HEK293 (cell line): ENCODE results near the gene BSDC1.

Source experiments
- KLF16 ChIP-seq: fragments of 450-650 bp; formaldehyde crosslinking; IDR thresholded peaks from 2 replicates; pipeline ENCODE4 v1.5.1; 2017; ENCODE audit warnings: missing biosample characterization, missing genetic modification characterization
- SALL2 ChIP-seq: fragments of 450-650 bp; formaldehyde crosslinking; IDR thresholded peaks from 2 replicates; pipeline ENCODE4 v1.5.0; 2017; ENCODE audit warnings: missing biosample characterization, mild to moderate bottlenecking, missing genetic modification characterization, borderline replicate concordance
- ZFP69B ChIP-seq: fragments of 450-650 bp; formaldehyde crosslinking; IDR thresholded peaks from 2 replicates; pipeline ENCODE4 v1.5.1; 2016; ENCODE audit warnings: missing biosample characterization, missing genetic modification characterization
- ZNF112 ChIP-seq: fragments of 450-650 bp; formaldehyde crosslinking; IDR thresholded peaks from 2 replicates; pipeline ENCODE4 v1.5.0; 2017; ENCODE audit warnings: missing biosample characterization, missing genetic modification characterization
- ZNF138 ChIP-seq: fragments of 450-650 bp; formaldehyde crosslinking; IDR thresholded peaks from 2 replicates; pipeline ENCODE4 v1.5.1; 2016; ENCODE audit warnings: missing biosample characterization, missing genetic modification characterization, borderline replicate concordance
- ZNF155 ChIP-seq: fragments of 450-650 bp; formaldehyde crosslinking; IDR thresholded peaks from 2 replicates; pipeline ENCODE4 v1.5.1; 2016; ENCODE audit warnings: missing biosample characterization, missing genetic modification characterization
- ZNF2 ChIP-seq: fragments of 450-650 bp; formaldehyde crosslinking; IDR thresholded peaks from 2 replicates; pipeline ENCODE4 v1.5.1; 2016; ENCODE audit warnings: missing biosample characterization, missing genetic modification characterization
- ZNF211 ChIP-seq: fragments of 450-650 bp; formaldehyde crosslinking; IDR thresholded peaks from 2 replicates; pipeline ENCODE4 v1.5.1; 2016; ENCODE audit warnings: low read depth, missing biosample characterization, missing genetic modification characterization
- ZNF248 ChIP-seq: fragments of 450-650 bp; formaldehyde crosslinking; IDR thresholded peaks from 2 replicates; pipeline ENCODE4 v1.5.1; 2017; ENCODE audit warnings: missing biosample characterization, missing genetic modification characterization
- ZNF302 ChIP-seq: fragments of 450-650 bp; formaldehyde crosslinking; IDR thresholded peaks from 2 replicates; pipeline ENCODE4 v1.5.1; 2016; ENCODE audit warnings: missing biosample characterization, missing genetic modification characterization, low read depth
- ZNF335 ChIP-seq: fragments of 450-650 bp; formaldehyde crosslinking; conservative IDR thresholded peaks from 2 replicates; pipeline ENCODE4 v1.5.1; 2016; ENCODE audit warnings: missing biosample characterization, missing genetic modification characterization
- ZNF394 ChIP-seq: fragments of 450-650 bp; formaldehyde crosslinking; IDR thresholded peaks from 2 replicates; pipeline ENCODE4 v1.5.1; 2016; ENCODE audit warnings: missing biosample characterization, missing genetic modification characterization, mild to moderate bottlenecking, moderate library complexity, borderline replicate concordance
- ZNF548 ChIP-seq: fragments of 450-650 bp; formaldehyde crosslinking; IDR thresholded peaks from 2 replicates; pipeline ENCODE4 v1.5.1; 2016; ENCODE audit warnings: missing biosample characterization, missing genetic modification characterization
- ZNF621 ChIP-seq: fragments of 450-650 bp; formaldehyde crosslinking; IDR thresholded peaks from 2 replicates; pipeline ENCODE4 v1.5.1; 2017; ENCODE audit warnings: missing biosample characterization, missing genetic modification characterization
- ZNF624 ChIP-seq: fragments of 450-650 bp; formaldehyde crosslinking; IDR thresholded peaks from 2 replicates; pipeline ENCODE4 v1.5.1; 2017; ENCODE audit warnings: missing biosample characterization, missing genetic modification characterization
- ZNF701 ChIP-seq: fragments of 450-650 bp; formaldehyde crosslinking; IDR thresholded peaks from 2 replicates; pipeline ENCODE4 v1.5.1; 2016; ENCODE audit warnings: missing biosample characterization, missing genetic modification characterization
- ZNF76 ChIP-seq: fragments of 450-650 bp; formaldehyde crosslinking; IDR thresholded peaks from 2 replicates; pipeline ENCODE4; 2016; ENCODE audit warnings: low read depth, missing biosample characterization, missing genetic modification characterization, borderline replicate concordance
- ZNF837 ChIP-seq: fragments of 450-650 bp; formaldehyde crosslinking; IDR thresholded peaks from 2 replicates; pipeline ENCODE4 v1.5.1; 2016; ENCODE audit warnings: missing biosample characterization, missing genetic modification characterization
- ZSCAN16 ChIP-seq: fragments of 450-650 bp; formaldehyde crosslinking; IDR thresholded peaks from 2 replicates; pipeline ENCODE4 v1.5.1; 2016; ENCODE audit warnings: missing biosample characterization, missing genetic modification characterization
- TF ChIP-seq, protein P1 (sequence below): sonication (generic); formaldehyde crosslinking; IDR thresholded peaks from 2 replicates; pipeline ENCODE4 v1.8.1; 2022; ENCODE audit warnings: mild to moderate bottlenecking, moderate library complexity, missing genetic modification reagents
- TF ChIP-seq, protein P2 (sequence below): fragments of 450-650 bp; formaldehyde crosslinking; IDR thresholded peaks from 2 replicates; pipeline ENCODE4 v1.5.1; 2016; ENCODE audit warnings: missing biosample characterization, missing genetic modification characterization, low read depth
- TF ChIP-seq, protein P3 (sequence below): fragments of 450-650 bp; formaldehyde crosslinking; IDR thresholded peaks from 2 replicates; pipeline ENCODE4 v1.5.1; 2016; ENCODE audit warnings: missing biosample characterization, missing genetic modification characterization
- TF ChIP-seq, protein P4 (sequence below): fragments of 450-650 bp; formaldehyde crosslinking; IDR thresholded peaks from 2 replicates; pipeline ENCODE4 v1.5.1; 2017; ENCODE audit warnings: missing biosample characterization, missing genetic modification characterization
- TF ChIP-seq, protein P5 (sequence below): fragments of 450-650 bp; IDR thresholded peaks from 2 replicates; pipeline ENCODE4 v1.5.1; 2018; ENCODE audit warnings: missing biosample characterization, missing genetic modification characterization
- TF ChIP-seq, protein P6 (sequence below): fragments of 450-650 bp; formaldehyde crosslinking; conservative IDR thresholded peaks from 2 replicates; pipeline ENCODE4 v1.5.1; 2016; ENCODE audit warnings: low read depth, missing biosample characterization, missing genetic modification characterization

The BSDC1 gene

DNA sequence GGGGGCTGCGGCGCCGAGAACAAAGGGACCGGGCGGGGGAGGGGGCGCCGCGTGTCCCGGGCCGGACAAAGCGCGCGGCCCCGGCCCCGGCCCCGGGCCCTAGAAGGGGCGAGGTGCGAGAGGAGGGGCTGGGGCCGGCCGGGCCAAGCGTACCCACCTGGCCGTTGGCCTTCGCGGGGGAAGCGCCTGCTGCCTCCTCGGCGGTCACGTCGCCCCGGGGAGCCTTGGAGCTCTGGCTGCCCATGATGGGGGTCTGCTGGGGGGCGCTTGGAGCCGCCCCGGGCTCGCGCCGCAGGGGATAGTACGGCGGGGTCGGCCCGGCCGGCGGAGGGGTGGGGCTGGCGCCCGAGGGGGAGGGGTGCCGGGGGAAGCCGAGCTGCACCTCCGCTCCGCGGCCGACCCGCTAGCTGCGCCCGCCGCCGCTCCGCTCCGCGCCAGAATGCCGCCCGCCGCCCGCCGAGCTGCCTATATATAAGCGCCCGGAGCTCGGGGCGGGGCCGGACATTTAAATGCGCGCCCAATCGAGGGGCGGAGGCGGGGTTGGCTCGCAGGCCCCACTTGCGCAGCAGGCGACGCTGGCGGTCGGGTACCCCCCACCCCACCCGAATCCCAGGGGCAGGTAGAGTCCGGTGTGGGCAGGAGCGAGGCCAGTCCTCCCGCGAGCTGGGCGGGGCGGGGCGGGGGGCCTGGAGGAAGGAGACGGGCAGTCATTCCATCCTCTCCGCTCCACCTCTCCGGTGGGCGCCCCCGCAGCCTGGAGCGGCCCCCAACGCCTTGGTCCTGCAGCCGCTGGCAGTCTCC lies 58.3 kb downstream of the BSDC1 start, which contains the start of gene MARCKSL1 (continued):
- no peak for TF ChIP-seq ZNF302 (tag by site-specific recombination)
- no peak for TF ChIP-seq ZNF837 (tag by site-specific recombination)
- no peak for TF ChIP-seq ZNF624 (tag by site-specific recombination)
- TF ChIP-seq SALL2: no peak
- TF ChIP-seq ZNF335 (tag by site-specific recombination): peak; percentile 85
- TF ChIP-seq ZNF155 (tag by site-specific recombination): no peak
- no peak; the same call in 1 of the 2 replicates for TF ChIP-seq KLF16 (tag by site-specific recombination)
- TF ChIP-seq ZNF394 (tag by site-specific recombination): no peak
- TF ChIP-seq ZNF248: no peak
- TF ChIP-seq ZNF211 (tag by site-specific recombination): no peak
- TF ChIP-seq, protein P1, sequence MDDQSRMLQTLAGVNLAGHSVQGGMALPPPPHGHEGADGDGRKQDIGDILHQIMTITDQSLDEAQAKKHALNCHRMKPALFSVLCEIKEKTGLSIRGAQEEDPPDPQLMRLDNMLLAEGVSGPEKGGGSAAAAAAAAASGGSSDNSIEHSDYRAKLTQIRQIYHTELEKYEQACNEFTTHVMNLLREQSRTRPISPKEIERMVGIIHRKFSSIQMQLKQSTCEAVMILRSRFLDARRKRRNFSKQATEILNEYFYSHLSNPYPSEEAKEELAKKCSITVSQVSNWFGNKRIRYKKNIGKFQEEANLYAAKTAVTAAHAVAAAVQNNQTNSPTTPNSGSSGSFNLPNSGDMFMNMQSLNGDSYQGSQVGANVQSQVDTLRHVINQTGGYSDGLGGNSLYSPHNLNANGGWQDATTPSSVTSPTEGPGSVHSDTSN: 0 out of 2 replicates have a peak, but pooled peaks have one; percentile 7
- TF ChIP-seq, protein P2, sequence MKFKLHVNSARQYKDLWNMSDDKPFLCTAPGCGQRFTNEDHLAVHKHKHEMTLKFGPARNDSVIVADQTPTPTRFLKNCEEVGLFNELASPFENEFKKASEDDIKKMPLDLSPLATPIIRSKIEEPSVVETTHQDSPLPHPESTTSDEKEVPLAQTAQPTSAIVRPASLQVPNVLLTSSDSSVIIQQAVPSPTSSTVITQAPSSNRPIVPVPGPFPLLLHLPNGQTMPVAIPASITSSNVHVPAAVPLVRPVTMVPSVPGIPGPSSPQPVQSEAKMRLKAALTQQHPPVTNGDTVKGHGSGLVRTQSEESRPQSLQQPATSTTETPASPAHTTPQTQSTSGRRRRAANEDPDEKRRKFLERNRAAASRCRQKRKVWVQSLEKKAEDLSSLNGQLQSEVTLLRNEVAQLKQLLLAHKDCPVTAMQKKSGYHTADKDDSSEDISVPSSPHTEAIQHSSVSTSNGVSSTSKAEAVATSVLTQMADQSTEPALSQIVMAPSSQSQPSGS: no peak
- TF ChIP-seq, protein P3, sequence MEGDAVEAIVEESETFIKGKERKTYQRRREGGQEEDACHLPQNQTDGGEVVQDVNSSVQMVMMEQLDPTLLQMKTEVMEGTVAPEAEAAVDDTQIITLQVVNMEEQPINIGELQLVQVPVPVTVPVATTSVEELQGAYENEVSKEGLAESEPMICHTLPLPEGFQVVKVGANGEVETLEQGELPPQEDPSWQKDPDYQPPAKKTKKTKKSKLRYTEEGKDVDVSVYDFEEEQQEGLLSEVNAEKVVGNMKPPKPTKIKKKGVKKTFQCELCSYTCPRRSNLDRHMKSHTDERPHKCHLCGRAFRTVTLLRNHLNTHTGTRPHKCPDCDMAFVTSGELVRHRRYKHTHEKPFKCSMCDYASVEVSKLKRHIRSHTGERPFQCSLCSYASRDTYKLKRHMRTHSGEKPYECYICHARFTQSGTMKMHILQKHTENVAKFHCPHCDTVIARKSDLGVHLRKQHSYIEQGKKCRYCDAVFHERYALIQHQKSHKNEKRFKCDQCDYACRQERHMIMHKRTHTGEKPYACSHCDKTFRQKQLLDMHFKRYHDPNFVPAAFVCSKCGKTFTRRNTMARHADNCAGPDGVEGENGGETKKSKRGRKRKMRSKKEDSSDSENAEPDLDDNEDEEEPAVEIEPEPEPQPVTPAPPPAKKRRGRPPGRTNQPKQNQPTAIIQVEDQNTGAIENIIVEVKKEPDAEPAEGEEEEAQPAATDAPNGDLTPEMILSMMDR (tag by site-specific recombination): no peak
- TF ChIP-seq ZNF701: no peak
- no peak for TF ChIP-seq ZNF138 (tag by site-specific recombination)
- no peak for TF ChIP-seq ZFP69B (tag by site-specific recombination)
- TF ChIP-seq ZSCAN16 (tag by site-specific recombination): no peak
- TF ChIP-seq, protein P4, sequence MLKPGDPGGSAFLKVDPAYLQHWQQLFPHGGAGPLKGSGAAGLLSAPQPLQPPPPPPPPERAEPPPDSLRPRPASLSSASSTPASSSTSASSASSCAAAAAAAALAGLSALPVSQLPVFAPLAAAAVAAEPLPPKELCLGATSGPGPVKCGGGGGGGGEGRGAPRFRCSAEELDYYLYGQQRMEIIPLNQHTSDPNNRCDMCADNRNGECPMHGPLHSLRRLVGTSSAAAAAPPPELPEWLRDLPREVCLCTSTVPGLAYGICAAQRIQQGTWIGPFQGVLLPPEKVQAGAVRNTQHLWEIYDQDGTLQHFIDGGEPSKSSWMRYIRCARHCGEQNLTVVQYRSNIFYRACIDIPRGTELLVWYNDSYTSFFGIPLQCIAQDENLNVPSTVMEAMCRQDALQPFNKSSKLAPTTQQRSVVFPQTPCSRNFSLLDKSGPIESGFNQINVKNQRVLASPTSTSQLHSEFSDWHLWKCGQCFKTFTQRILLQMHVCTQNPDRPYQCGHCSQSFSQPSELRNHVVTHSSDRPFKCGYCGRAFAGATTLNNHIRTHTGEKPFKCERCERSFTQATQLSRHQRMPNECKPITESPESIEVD (tag by site-specific recombination): no peak
- TF ChIP-seq ZNF76: no peak
- TF ChIP-seq ZNF112 (tag by site-specific recombination): no peak
- TF ChIP-seq ZNF2 (tag by site-specific recombination): no peak
- TF ChIP-seq, protein P5, sequence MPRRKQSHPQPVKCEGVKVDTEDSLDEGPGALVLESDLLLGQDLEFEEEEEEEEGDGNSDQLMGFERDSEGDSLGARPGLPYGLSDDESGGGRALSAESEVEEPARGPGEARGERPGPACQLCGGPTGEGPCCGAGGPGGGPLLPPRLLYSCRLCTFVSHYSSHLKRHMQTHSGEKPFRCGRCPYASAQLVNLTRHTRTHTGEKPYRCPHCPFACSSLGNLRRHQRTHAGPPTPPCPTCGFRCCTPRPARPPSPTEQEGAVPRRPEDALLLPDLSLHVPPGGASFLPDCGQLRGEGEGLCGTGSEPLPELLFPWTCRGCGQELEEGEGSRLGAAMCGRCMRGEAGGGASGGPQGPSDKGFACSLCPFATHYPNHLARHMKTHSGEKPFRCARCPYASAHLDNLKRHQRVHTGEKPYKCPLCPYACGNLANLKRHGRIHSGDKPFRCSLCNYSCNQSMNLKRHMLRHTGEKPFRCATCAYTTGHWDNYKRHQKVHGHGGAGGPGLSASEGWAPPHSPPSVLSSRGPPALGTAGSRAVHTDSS (tag by site-specific recombination): 0 out of 2 replicates have a peak, but pooled peaks have one; percentile 14
- TF ChIP-seq ZNF621 (tag by site-specific recombination): no peak
- no peak for TF ChIP-seq ZNF548 (tag by site-specific recombination)
- TF ChIP-seq, protein P6, sequence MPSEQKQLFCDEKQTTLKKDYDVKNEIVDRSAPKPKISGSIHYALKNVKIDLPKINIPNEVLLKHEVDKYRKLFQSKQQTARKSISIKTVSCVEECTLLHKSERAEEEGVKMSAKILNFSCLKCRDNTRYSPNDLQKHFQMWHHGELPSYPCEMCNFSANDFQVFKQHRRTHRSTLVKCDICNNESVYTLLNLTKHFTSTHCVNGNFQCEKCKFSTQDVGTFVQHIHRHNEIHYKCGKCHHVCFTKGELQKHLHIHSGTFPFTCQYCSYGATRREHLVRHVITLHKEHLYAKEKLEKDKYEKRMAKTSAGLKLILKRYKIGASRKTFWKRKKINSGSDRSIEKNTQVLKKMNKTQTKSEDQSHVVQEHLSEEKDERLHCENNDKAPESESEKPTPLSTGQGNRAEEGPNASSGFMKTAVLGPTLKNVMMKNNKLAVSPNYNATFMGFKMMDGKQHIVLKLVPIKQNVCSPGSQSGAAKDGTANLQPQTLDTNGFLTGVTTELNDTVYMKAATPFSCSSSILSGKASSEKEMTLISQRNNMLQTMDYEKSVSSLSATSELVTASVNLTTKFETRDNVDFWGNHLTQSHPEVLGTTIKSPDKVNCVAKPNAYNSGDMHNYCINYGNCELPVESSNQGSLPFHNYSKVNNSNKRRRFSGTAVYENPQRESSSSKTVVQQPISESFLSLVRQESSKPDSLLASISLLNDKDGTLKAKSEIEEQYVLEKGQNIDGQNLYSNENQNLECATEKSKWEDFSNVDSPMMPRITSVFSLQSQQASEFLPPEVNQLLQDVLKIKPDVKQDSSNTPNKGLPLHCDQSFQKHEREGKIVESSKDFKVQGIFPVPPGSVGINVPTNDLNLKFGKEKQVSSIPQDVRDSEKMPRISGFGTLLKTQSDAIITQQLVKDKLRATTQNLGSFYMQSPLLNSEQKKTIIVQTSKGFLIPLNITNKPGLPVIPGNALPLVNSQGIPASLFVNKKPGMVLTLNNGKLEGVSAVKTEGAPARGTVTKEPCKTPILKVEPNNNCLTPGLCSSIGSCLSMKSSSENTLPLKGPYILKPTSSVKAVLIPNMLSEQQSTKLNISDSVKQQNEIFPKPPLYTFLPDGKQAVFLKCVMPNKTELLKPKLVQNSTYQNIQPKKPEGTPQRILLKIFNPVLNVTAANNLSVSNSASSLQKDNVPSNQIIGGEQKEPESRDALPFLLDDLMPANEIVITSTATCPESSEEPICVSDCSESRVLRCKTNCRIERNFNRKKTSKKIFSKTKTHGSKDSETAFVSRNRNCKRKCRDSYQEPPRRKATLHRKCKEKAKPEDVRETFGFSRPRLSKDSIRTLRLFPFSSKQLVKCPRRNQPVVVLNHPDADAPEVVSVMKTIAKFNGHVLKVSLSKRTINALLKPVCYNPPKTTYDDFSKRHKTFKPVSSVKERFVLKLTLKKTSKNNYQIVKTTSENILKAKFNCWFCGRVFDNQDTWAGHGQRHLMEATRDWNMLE: no peak
